RWPE2 (cell line): Measurements from ENCODE around the gene LRGUK.
"Not testable (repeated sequence)": the region's sequence is repeated elsewhere in the genome, so short reads cannot be mapped to it uniquely, and the experiment has no call there.

Source experiments
- ATAC-seq: fragments of 200-7000 bp; cut with Tn5 transposase; 3 replicates; pipeline ENCODE4 v1.9.1; 2021; ENCODE audit warnings: low read depth
- DNase-seq: peaks from one replicate; pipeline ENCODE4 v3.0.0-alpha.2; 2020; ENCODE audit warnings: low spot score
- H3K27ac ChIP-seq: fragments of 450-650 bp; 2 replicates; pipeline ENCODE4 v1.5.1; 2017; ENCODE audit warnings: mild to moderate bottlenecking; ENCODE audit not compliant: poor library complexity, severe bottlenecking
- H3K27me3 ChIP-seq: fragments of 250-450 bp; sonication (Bioruptor Pico); 2 replicates; pipeline ENCODE4 v1.5.1; 2021; ENCODE audit warnings: mild to moderate bottlenecking, moderate library complexity; ENCODE audit not compliant: insufficient read depth, poor library complexity, severe bottlenecking
- H3K36me3 ChIP-seq: fragments of 250-450 bp; sonication (Bioruptor Pico); 2 replicates; pipeline ENCODE4 v1.5.1; 2020; ENCODE audit warnings: low read depth, mild to moderate bottlenecking, moderate library complexity
- H3K4me1 ChIP-seq: fragments of 250-450 bp; sonication (Bioruptor Pico); 2 replicates; pipeline ENCODE4 v1.5.1; 2021; ENCODE audit warnings: mild to moderate bottlenecking, moderate library complexity; ENCODE audit not compliant: insufficient read depth, poor library complexity, severe bottlenecking
- H3K4me3 ChIP-seq: fragments of 250-450 bp; sonication (Bioruptor Pico); 2 replicates; pipeline ENCODE4 v1.5.1; 2021; ENCODE audit warnings: mild to moderate bottlenecking, moderate library complexity; ENCODE audit not compliant: severe bottlenecking
- H3K9me3 ChIP-seq: fragments of 250-450 bp; sonication (Bioruptor Pico); 2 replicates; pipeline ENCODE4 v1.5.1; 2021; ENCODE audit warnings: mild to moderate bottlenecking, moderate library complexity; ENCODE audit not compliant: severe bottlenecking
- TF ChIP-seq, protein P1 (sequence below): fragments of 450-650 bp; IDR thresholded peaks from one replicate; pipeline ENCODE4 v1.5.1; 2017; ENCODE audit warnings: mild to moderate bottlenecking, moderate library complexity; ENCODE audit not compliant: poor library complexity, severe bottlenecking

Gene LRGUK

GRCh38 chr7:134293002-134293740, 166.0 kb downstream of the LRGUK start:
- DNase-seq (no peak), ATAC-seq (no peak)
- H3K27me3 ChIP-seq: no peaks in the 10 kb centered on the region
- TF ChIP-seq, protein P1, sequence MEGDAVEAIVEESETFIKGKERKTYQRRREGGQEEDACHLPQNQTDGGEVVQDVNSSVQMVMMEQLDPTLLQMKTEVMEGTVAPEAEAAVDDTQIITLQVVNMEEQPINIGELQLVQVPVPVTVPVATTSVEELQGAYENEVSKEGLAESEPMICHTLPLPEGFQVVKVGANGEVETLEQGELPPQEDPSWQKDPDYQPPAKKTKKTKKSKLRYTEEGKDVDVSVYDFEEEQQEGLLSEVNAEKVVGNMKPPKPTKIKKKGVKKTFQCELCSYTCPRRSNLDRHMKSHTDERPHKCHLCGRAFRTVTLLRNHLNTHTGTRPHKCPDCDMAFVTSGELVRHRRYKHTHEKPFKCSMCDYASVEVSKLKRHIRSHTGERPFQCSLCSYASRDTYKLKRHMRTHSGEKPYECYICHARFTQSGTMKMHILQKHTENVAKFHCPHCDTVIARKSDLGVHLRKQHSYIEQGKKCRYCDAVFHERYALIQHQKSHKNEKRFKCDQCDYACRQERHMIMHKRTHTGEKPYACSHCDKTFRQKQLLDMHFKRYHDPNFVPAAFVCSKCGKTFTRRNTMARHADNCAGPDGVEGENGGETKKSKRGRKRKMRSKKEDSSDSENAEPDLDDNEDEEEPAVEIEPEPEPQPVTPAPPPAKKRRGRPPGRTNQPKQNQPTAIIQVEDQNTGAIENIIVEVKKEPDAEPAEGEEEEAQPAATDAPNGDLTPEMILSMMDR: no peak
- H3K4me1 ChIP-seq: peaks cover 8% of the 10 kb centered on the region
- H3K36me3 ChIP-seq: peaks cover 25% of the 10 kb centered on the region
- H3K27ac ChIP-seq: no peak overlapping the region
- H3K9me3 ChIP-seq: no peaks in the 10 kb centered on the region
- H3K4me3 ChIP-seq: no peak overlapping the region

DNA sequence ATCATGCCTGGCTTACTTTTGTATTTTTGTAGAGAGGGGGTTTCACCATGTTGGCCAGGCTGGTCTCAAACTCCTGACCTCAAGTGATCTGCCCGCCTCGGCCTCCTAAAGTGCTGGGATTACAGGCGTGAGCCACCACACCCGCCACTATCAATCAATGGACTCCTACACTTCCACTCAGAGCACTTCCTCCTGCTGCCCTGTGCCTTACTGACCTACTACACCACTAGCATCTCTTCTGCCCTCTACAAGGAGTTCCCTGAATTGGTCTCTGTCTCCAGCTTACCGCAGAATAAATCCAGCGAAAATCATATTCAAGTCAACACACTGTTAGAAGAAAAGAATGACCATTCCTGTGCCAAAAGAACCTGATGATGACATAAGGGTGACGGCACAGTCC, 168.8 kb downstream of the LRGUK start:
- not testable (repeated sequence) for H3K4me3 ChIP-seq, ATAC-seq, H3K9me3 ChIP-seq, H3K27me3 ChIP-seq, H3K27ac ChIP-seq, H3K4me1 ChIP-seq, DNase-seq
- H3K36me3 ChIP-seq: peaks cover 34% of the 10 kb centered on the region

GRCh38 chr7:134297489-134297888, 170.3 kb downstream of the LRGUK start:
- Histone ChIP-seq H3K4me1 (no peaks in the 10 kb centered on the region), H3K36me3 (peaks cover 48% of the 10 kb centered on the region), H3K4me3 (no peak overlapping the region), H3K27me3 (no peaks in the 10 kb centered on the region), H3K9me3 (no peaks in the 10 kb centered on the region), H3K27ac (no peak overlapping the region)
- no peak for DNase-seq
- TF ChIP-seq, protein P1: no peak
- ATAC-seq: no peak

DNA sequence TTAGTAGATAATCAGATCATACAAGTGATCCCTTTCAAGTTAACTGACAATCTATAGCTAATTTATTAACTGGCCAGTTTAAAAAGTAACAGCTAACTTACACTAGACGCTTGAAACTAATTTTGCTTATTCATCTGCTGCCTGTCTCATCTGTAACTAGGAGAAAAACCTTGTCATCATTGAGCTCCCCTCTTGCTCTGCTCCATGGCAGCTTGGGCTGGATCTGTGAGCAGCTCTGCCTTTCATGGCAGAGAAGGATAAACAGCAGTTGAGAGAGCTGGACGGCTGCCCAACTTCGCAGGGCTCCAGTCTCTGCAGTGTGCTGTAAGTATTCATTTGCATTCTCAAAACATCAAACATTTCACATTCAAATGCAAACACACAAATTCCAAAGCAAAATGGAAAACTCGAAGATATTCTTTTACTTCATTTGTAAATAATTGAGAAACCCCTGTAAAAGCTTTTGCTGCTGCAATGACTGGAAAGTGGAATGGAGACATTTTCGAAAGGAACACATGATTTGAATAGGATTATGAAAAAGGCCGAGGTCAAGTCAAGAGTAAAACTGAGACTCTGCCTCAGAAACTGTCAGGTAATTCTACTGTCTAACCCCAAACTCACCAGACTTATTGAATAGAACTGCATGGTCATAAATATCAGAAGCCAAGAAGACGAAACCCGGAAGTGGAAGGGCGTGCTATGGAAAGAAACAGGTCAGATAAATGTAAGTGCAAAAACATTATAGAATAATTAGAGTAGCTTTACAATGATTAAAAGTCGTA, 172.0 kb downstream of the LRGUK start:
- Histone ChIP-seq H3K4me3 (no peak overlapping the region), H3K36me3 (peaks cover 61% of the 10 kb centered on the region), H3K9me3 (no peaks in the 10 kb centered on the region), H3K27me3 (no peaks in the 10 kb centered on the region), H3K4me1 (no peaks in the 10 kb centered on the region), H3K27ac (no peak overlapping the region)
- DNase-seq (no peak), ATAC-seq (no peak)
- TF ChIP-seq, protein P1: no peak

- DNase-seq: no peak
- no peaks in the 10 kb centered on the region for H3K4me1 ChIP-seq
- H3K36me3 ChIP-seq: peaks cover 64% of the 10 kb centered on the region
- ATAC-seq: no peak
- TF ChIP-seq, protein P1: no peak
- H3K9me3 ChIP-seq: no peaks in the 10 kb centered on the region
- H3K27me3 ChIP-seq: no peaks in the 10 kb centered on the region
- no peak overlapping the region for H3K27ac ChIP-seq
- no peak overlapping the region for H3K4me3 ChIP-seq
These were observed 173.8 kb downstream of the LRGUK start for GRCh38 chr7:134300988-134301387.
